GM23338 (cell line): Measurements from ENCODE around the gene ZDHHC7. TPM values are rescaled to one million over a fixed set of nuclear protein-coding genes. Genes with fewer than 3 reads are reported as not detected.

Source experiments
- ATAC-seq: fragments of 200-7000 bp; cut with Tn5 transposase; 3 replicates; pipeline ENCODE4 v1.9.1; 2020
- DNase-seq: peaks from one replicate; pipeline ENCODE4 v3.0.0-alpha.2; 2015; ENCODE audit warnings: low spot score
- H2AFZ ChIP-seq: fragments of 200-600 bp; sonication (generic); 2 replicates; pipeline ENCODE4 v1.8.0; 2016; ENCODE audit warnings: antibody characterized with exemption, mild to moderate bottlenecking, moderate library complexity
- H3F3A ChIP-seq: fragments of 200-600 bp; sonication (generic); replicated peaks from 2 replicates; pipeline ENCODE4 v1.8.0; 2017; ENCODE audit warnings: antibody characterized with exemption, mixed run types, low read depth
- H3K27ac ChIP-seq: fragments of 200-600 bp; sonication (generic); 2 replicates; pipeline ENCODE4 v1.6.1; 2016; ENCODE audit warnings: low read depth
- H3K27me3 ChIP-seq: fragments of 200-600 bp; sonication (generic); 2 replicates; pipeline ENCODE4 v1.8.0; 2016; ENCODE audit warnings: mild to moderate bottlenecking, mixed run types, moderate library complexity; ENCODE audit not compliant: insufficient read depth
- H3K36me3 ChIP-seq: fragments of 200-600 bp; sonication (generic); 2 replicates; pipeline ENCODE4 v1.8.0; 2016; ENCODE audit warnings: mild to moderate bottlenecking; ENCODE audit not compliant: insufficient read depth
- H3K4me1 ChIP-seq: fragments of 200-600 bp; sonication (generic); 2 replicates; pipeline ENCODE4 v1.8.0; 2016; ENCODE audit warnings: mild to moderate bottlenecking, moderate library complexity; ENCODE audit not compliant: insufficient read depth
- H3K4me2 ChIP-seq: fragments of 200-600 bp; sonication (generic); 2 replicates; pipeline ENCODE4 v1.7.1; 2017; ENCODE audit warnings: mixed run types
- H3K4me3 ChIP-seq: fragments of 200-600 bp; sonication (generic); 2 replicates; pipeline ENCODE4 v1.6.1; 2016; ENCODE audit warnings: mixed run types
- H3K79me2 ChIP-seq: fragments of 200-600 bp; sonication (generic); replicated peaks from 2 replicates; pipeline ENCODE4 v1.8.0; 2017; ENCODE audit warnings: mild to moderate bottlenecking; ENCODE audit not compliant: insufficient read depth
- H3K9me2 ChIP-seq: fragments of 200-600 bp; sonication (generic); 2 replicates; pipeline ENCODE4 v1.8.0; 2017; ENCODE audit not compliant: insufficient read depth
- H4K20me1 ChIP-seq: fragments of 200-600 bp; sonication (generic); replicated peaks from 2 replicates; pipeline ENCODE4 v1.8.0; 2017; ENCODE audit warnings: mild to moderate bottlenecking; ENCODE audit not compliant: insufficient read depth
- H3K27ac Mint-ChIP-seq: 2 replicates; pipeline ENCODE4 v1.8.0; 2020; ENCODE audit warnings: inconsistent platforms, mild to moderate bottlenecking, moderate library complexity, mixed read lengths
- H3K27me3 Mint-ChIP-seq: 3 replicates; pipeline ENCODE4 v1.8.0; 2022; ENCODE audit warnings: low read depth, mild to moderate bottlenecking, moderate library complexity, mixed read lengths, inconsistent platforms; ENCODE audit not compliant: insufficient read depth, poor library complexity
- H3K36me3 Mint-ChIP-seq: 3 replicates; pipeline ENCODE4 v1.8.0; 2021; ENCODE audit warnings: low read depth, mild to moderate bottlenecking, inconsistent platforms, moderate library complexity, mixed read lengths
- H3K4me1 Mint-ChIP-seq: 3 replicates; pipeline ENCODE4 v1.8.0; 2020; ENCODE audit warnings: mild to moderate bottlenecking, inconsistent platforms, mixed read lengths
- H3K4me3 Mint-ChIP-seq: 3 replicates; pipeline ENCODE4 v1.8.0; 2021; ENCODE audit warnings: moderate library complexity, mild to moderate bottlenecking, inconsistent platforms, mixed read lengths
- H3K9me3 Mint-ChIP-seq: 3 replicates; pipeline ENCODE4 v1.8.0; 2020; ENCODE audit warnings: moderate library complexity, mild to moderate bottlenecking, inconsistent platforms, mixed read lengths
- EZH2 ChIP-seq: fragments of 200-600 bp; sonication (generic); IDR thresholded peaks from one replicate; pipeline ENCODE4 v1.8.0; 2017; ENCODE audit warnings: antibody characterized with exemption, mild to moderate bottlenecking, low read depth; ENCODE audit not compliant: unreplicated experiment
- NANOG ChIP-seq: IDR thresholded peaks from 2 replicates; pipeline ENCODE4 v1.6.1; 2016; ENCODE audit warnings: antibody characterized with exemption, borderline replicate concordance
- POLR2AphosphoS5 ChIP-seq: IDR thresholded peaks from 2 replicates; pipeline ENCODE4 v1.6.1; 2016; ENCODE audit warnings: antibody characterized with exemption, low read depth
- STAT1 ChIP-seq: IDR thresholded peaks from one replicate; pipeline ENCODE4 v1.6.1; 2016; ENCODE audit warnings: antibody characterized with exemption; ENCODE audit not compliant: unreplicated experiment
- ZNF114 ChIP-seq: fragments of 250-450 bp; sonication (Bioruptor Pico); IDR thresholded peaks from 2 replicates; pipeline ENCODE4 v1.5.0; 2020; ENCODE audit warnings: mild to moderate bottlenecking, moderate library complexity
- ZNF331 ChIP-seq: fragments of 250-450 bp; sonication (Bioruptor Pico); IDR thresholded peaks from 2 replicates; pipeline ENCODE4 v1.5.0; 2020; ENCODE audit warnings: low read depth, mild to moderate bottlenecking, moderate library complexity
- polyA plus RNA-seq: library from polyadenylated mRNA; unstranded; fragments of >200 nt; fragmentation: Nextera tagmentation; extraction: Ambion mirVana; gene quantifications from 2 replicates; pipeline ENCODE4 v1.2.1, GENCODE V29; 2016
- total RNA-seq: library from RNA; depleted of rRNA; stranded (reverse); fragments of >200 nt; shearing (Covaris generic); gene quantifications from 2 replicates; pipeline ENCODE4 v1.2.3, GENCODE V29; 2014
- TF ChIP-seq, protein P1 (sequence below): fragments of 250-450 bp; sonication (Bioruptor Pico); IDR thresholded peaks from 2 replicates; pipeline ENCODE4 v1.5.0; 2020; ENCODE audit warnings: mild to moderate bottlenecking, moderate library complexity
- TF ChIP-seq, protein P2 (sequence below), 2 experiments: fragments of 200-600 bp in 1 of 2; sonication (generic) in 1 of 2; conservative IDR thresholded peaks; 2 replicates each; pipeline versions ENCODE4 v1.5.1 to v1.6.1; 2016 to 2017; ENCODE audit warnings: antibody characterized with exemption in 2 of 2, low read depth in 2 of 2, mild to moderate bottlenecking in 2 of 2, moderate library complexity in 1 of 2
- TF ChIP-seq, protein P3 (sequence below): IDR thresholded peaks from one replicate; pipeline ENCODE4 v1.6.1; 2018; ENCODE audit warnings: antibody characterized with exemption; ENCODE audit not compliant: unreplicated experiment
- TF ChIP-seq, protein P4 (sequence below): IDR thresholded peaks from 2 replicates; pipeline ENCODE4 v1.6.1; 2016; ENCODE audit warnings: antibody characterized with exemption

ZDHHC7 gene
- total and polyA plus RNA-seq, 2 experiments from 2014 or later, result 13.1 to 46.1 TPM

DNA sequence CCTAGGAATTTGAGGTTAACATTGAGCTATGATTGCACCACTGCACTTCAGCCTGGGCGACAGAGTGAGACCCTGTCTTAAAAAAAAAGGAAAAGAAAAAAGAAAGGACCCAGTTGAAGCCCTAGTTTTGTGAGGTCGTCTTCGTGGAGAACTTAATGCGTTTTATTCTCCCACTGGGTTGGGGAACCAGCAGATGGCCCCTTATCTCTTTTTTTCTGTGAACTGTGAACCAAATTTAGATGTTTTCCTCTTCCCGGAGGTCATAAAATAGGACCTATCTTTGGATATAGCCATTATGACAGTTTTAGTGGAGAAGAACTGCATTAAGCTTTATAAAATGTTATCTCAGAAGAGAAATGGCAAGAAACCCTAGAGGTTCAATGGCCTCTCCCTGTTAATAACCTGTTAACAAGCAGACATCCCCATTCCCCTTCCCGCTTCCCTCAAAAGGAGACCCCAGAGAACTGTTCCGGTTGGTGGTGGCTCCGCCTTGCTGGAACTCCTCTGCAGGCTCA is 39.8 kb upstream of the ZDHHC7 start (continued):
- TF ChIP-seq, protein P1, sequence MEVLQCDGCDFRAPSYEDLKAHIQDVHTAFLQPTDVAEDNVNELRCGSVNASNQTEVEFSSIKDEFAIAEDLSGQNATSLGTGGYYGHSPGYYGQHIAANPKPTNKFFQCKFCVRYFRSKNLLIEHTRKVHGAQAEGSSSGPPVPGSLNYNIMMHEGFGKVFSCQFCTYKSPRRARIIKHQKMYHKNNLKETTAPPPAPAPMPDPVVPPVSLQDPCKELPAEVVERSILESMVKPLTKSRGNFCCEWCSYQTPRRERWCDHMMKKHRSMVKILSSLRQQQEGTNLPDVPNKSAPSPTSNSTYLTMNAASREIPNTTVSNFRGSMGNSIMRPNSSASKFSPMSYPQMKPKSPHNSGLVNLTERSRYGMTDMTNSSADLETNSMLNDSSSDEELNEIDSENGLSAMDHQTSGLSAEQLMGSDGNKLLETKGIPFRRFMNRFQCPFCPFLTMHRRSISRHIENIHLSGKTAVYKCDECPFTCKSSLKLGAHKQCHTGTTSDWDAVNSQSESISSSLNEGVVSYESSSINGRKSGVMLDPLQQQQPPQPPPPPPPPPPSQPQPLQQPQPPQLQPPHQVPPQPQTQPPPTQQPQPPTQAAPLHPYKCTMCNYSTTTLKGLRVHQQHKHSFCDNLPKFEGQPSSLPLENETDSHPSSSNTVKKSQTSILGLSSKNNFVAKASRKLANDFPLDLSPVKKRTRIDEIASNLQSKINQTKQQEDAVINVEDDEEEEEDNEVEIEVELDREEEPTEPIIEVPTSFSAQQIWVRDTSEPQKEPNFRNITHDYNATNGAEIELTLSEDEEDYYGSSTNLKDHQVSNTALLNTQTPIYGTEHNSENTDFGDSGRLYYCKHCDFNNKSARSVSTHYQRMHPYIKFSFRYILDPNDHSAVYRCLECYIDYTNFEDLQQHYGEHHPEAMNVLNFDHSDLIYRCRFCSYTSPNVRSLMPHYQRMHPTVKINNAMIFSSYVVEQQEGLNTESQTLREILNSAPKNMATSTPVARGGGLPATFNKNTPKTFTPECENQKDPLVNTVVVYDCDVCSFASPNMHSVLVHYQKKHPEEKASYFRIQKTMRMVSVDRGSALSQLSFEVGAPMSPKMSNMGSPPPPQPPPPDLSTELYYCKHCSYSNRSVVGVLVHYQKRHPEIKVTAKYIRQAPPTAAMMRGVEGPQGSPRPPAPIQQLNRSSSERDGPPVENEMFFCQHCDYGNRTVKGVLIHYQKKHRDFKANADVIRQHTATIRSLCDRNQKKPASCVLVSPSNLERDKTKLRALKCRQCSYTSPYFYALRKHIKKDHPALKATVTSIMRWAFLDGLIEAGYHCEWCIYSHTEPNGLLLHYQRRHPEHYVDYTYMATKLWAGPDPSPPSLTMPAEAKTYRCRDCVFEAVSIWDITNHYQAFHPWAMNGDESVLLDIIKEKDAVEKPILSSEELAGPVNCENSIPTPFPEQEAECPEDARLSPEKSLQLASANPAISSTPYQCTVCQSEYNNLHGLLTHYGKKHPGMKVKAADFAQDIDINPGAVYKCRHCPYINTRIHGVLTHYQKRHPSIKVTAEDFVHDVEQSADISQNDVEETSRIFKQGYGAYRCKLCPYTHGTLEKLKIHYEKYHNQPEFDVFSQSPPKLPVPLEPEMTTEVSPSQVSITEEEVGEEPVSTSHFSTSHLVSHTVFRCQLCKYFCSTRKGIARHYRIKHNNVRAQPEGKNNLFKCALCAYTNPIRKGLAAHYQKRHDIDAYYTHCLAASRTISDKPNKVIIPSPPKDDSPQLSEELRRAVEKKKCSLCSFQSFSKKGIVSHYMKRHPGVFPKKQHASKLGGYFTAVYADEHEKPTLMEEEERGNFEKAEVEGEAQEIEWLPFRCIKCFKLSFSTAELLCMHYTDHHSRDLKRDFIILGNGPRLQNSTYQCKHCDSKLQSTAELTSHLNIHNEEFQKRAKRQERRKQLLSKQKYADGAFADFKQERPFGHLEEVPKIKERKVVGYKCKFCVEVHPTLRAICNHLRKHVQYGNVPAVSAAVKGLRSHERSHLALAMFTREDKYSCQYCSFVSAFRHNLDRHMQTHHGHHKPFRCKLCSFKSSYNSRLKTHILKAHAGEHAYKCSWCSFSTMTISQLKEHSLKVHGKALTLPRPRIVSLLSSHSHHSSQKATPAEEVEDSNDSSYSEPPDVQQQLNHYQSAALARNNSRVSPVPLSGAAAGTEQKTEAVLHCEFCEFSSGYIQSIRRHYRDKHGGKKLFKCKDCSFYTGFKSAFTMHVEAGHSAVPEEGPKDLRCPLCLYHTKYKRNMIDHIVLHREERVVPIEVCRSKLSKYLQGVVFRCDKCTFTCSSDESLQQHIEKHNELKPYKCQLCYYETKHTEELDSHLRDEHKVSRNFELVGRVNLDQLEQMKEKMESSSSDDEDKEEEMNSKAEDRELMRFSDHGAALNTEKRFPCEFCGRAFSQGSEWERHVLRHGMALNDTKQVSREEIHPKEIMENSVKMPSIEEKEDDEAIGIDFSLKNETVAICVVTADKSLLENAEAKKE (CRISPR knock-in tag), result no peak
- TF ChIP-seq, protein P2, sequence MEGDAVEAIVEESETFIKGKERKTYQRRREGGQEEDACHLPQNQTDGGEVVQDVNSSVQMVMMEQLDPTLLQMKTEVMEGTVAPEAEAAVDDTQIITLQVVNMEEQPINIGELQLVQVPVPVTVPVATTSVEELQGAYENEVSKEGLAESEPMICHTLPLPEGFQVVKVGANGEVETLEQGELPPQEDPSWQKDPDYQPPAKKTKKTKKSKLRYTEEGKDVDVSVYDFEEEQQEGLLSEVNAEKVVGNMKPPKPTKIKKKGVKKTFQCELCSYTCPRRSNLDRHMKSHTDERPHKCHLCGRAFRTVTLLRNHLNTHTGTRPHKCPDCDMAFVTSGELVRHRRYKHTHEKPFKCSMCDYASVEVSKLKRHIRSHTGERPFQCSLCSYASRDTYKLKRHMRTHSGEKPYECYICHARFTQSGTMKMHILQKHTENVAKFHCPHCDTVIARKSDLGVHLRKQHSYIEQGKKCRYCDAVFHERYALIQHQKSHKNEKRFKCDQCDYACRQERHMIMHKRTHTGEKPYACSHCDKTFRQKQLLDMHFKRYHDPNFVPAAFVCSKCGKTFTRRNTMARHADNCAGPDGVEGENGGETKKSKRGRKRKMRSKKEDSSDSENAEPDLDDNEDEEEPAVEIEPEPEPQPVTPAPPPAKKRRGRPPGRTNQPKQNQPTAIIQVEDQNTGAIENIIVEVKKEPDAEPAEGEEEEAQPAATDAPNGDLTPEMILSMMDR (conservative IDR thresholded peaks at IDR 0.05; ENCODE audit: low read depth in 2 of 2), result no peak

DNA sequence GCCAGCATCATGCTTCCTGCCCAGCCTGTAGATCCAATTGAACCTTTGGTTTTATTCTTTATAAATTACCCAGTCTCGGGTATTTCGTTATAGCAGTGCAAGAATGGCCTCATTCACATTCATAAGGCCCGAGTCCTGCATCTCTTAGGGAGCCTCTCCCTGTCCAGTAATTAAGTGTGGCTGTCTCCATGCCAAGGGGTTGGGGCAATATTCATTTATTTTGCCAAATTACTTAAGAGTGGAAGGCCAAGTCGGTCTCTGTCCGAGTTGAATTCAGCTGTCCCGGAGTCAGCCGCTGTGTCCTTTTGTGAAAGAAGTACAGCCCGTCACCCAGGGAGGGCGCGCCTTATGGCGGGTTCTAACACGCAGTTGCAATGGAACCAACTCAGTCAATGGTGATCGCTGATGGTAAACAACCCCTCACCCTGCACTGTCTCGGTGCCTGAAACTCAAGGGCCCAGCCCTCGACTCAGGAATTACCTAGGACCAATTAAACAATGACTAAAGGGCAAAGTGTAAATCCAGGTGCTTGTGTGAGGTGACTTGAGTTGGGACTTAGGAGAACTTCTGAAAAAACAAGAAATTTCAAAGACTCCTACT is 38.5 kb upstream of the ZDHHC7 start:
- H3K36me3 Mint-ChIP-seq, result no peaks in the 10 kb centered on the region
- no peaks in the 10 kb centered on the region; the same call in 1 of the 2 replicates for H4K20me1 ChIP-seq
- H3K36me3 ChIP-seq, result no peaks in the 10 kb centered on the region
- TF ChIP-seq, protein P3, sequence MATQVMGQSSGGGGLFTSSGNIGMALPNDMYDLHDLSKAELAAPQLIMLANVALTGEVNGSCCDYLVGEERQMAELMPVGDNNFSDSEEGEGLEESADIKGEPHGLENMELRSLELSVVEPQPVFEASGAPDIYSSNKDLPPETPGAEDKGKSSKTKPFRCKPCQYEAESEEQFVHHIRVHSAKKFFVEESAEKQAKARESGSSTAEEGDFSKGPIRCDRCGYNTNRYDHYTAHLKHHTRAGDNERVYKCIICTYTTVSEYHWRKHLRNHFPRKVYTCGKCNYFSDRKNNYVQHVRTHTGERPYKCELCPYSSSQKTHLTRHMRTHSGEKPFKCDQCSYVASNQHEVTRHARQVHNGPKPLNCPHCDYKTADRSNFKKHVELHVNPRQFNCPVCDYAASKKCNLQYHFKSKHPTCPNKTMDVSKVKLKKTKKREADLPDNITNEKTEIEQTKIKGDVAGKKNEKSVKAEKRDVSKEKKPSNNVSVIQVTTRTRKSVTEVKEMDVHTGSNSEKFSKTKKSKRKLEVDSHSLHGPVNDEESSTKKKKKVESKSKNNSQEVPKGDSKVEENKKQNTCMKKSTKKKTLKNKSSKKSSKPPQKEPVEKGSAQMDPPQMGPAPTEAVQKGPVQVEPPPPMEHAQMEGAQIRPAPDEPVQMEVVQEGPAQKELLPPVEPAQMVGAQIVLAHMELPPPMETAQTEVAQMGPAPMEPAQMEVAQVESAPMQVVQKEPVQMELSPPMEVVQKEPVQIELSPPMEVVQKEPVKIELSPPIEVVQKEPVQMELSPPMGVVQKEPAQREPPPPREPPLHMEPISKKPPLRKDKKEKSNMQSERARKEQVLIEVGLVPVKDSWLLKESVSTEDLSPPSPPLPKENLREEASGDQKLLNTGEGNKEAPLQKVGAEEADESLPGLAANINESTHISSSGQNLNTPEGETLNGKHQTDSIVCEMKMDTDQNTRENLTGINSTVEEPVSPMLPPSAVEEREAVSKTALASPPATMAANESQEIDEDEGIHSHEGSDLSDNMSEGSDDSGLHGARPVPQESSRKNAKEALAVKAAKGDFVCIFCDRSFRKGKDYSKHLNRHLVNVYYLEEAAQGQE, result no peak
- TF ChIP-seq STAT1, result no peak
- no peak for TF ChIP-seq EZH2
- TF ChIP-seq ZNF331 (CRISPR knock-in tag), result no peak
- no peak for TF ChIP-seq NANOG
- TF ChIP-seq POLR2AphosphoS5, result no peak
- no peak for TF ChIP-seq ZNF114 (CRISPR knock-in tag)
- TF ChIP-seq, protein P4, sequence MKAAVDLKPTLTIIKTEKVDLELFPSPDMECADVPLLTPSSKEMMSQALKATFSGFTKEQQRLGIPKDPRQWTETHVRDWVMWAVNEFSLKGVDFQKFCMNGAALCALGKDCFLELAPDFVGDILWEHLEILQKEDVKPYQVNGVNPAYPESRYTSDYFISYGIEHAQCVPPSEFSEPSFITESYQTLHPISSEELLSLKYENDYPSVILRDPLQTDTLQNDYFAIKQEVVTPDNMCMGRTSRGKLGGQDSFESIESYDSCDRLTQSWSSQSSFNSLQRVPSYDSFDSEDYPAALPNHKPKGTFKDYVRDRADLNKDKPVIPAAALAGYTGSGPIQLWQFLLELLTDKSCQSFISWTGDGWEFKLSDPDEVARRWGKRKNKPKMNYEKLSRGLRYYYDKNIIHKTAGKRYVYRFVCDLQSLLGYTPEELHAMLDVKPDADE, result no peak

More for the DNA sequence above, 38.5 kb upstream of the ZDHHC7 start:
- Histone ChIP-seq H3K27me3 (no peaks in the 10 kb centered on the region), H3F3A (no peaks in the 10 kb centered on the region), H3K4me3 (no peak overlapping the region), H3K79me2 (no peaks in the 10 kb centered on the region), H3K9me2 (no peaks in the 10 kb centered on the region), H3K27ac (no peak overlapping the region), H3K4me1 (no peaks in the 10 kb centered on the region), H3K4me2 (no peak overlapping the region), H2AFZ (no peak overlapping the region)
- no peak overlapping the region for H3K27ac Mint-ChIP-seq
- H3K4me3 Mint-ChIP-seq, result no peak overlapping the region
- no peak for DNase-seq
- H3K9me3 Mint-ChIP-seq, result no peaks in the 10 kb centered on the region
- no peaks in the 10 kb centered on the region; the same call in 1 of the 3 replicates for H3K4me1 Mint-ChIP-seq
- peaks cover 6% of the 10 kb centered on the region for H3K27me3 Mint-ChIP-seq
- ATAC-seq, result no peak
